OCI-LY3 (cell line): ENCODE measurements around the gene AUTS2.

Experiments used
- EZH2phosphoT487 ChIP-seq: fragments of 200-600 bp; shearing (Covaris generic); IDR thresholded peaks from 2 replicates; pipeline ENCODE4 v1.6.1; 2018; ENCODE audit warnings: antibody characterized with exemption, mixed run types, low read depth
- TF ChIP-seq, protein P1 (sequence below): fragments of 200-600, 300-600 bp; sonication (generic); IDR thresholded peaks from 2 replicates; pipeline ENCODE4 v1.5.1; 2014; ENCODE audit warnings: antibody characterized with exemption, low read length, low read depth

DNA sequence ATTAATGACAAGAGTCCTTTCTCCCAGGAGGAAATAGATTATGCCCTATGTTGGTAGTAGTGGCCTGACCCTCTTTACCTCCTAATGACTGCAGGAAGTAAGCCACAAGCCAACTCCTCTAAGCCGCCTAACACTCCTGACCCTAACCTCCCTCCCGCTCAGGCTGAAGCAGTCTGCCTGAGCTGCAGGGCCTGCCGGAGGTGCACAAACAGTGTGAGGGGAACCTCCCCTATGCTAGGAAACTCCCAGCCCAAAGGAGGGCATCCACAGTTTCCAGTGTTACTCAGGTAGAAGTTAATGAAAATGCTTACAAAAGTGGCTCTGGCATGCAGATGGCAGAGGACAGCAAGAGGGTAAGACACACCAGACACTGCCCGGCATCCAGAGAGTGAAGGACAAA is 1239.3 kb downstream of the AUTS2 start:
- TF ChIP-seq, protein P1, sequence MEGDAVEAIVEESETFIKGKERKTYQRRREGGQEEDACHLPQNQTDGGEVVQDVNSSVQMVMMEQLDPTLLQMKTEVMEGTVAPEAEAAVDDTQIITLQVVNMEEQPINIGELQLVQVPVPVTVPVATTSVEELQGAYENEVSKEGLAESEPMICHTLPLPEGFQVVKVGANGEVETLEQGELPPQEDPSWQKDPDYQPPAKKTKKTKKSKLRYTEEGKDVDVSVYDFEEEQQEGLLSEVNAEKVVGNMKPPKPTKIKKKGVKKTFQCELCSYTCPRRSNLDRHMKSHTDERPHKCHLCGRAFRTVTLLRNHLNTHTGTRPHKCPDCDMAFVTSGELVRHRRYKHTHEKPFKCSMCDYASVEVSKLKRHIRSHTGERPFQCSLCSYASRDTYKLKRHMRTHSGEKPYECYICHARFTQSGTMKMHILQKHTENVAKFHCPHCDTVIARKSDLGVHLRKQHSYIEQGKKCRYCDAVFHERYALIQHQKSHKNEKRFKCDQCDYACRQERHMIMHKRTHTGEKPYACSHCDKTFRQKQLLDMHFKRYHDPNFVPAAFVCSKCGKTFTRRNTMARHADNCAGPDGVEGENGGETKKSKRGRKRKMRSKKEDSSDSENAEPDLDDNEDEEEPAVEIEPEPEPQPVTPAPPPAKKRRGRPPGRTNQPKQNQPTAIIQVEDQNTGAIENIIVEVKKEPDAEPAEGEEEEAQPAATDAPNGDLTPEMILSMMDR, result no peak
- no peak for TF ChIP-seq EZH2phosphoT487
